ENCODE data around the gene FAM221B.

FAM221B gene

DNA sequence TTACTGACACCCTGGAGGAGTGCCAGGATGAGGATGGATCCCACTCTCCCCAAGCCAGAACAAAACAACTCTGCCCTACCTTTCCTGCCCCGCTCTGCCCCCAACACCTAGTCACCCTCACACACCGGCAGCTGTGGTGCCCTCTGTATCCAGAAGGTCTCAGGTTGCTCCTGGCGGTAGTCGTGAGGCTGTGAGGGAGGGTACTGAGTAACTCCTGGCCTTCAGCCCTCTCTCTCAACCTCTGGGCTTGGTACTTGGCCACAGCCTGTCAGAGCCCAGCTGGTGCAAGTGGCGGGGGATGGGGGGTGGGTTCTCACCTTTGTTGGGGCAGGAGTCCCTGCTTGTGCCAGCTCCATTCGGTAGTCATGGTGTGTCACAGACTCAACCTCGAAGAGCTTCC lies 18.4 kb downstream of the FAM221B start:
- no peak overlapping the region for H3K4me3 ChIP-seq (replicated peaks; ENCODE audit: low read depth, low read length)
- H3K36me3 ChIP-seq (ENCODE audit: control insufficient read depth, insufficient read depth, low read length): peaks cover 11% of the 10 kb centered on the region
- H3K27me3 ChIP-seq (replicated peaks; ENCODE audit: control insufficient read depth, insufficient read depth, low read length): no peaks in the 10 kb centered on the region
- TF ChIP-seq, protein P1, sequence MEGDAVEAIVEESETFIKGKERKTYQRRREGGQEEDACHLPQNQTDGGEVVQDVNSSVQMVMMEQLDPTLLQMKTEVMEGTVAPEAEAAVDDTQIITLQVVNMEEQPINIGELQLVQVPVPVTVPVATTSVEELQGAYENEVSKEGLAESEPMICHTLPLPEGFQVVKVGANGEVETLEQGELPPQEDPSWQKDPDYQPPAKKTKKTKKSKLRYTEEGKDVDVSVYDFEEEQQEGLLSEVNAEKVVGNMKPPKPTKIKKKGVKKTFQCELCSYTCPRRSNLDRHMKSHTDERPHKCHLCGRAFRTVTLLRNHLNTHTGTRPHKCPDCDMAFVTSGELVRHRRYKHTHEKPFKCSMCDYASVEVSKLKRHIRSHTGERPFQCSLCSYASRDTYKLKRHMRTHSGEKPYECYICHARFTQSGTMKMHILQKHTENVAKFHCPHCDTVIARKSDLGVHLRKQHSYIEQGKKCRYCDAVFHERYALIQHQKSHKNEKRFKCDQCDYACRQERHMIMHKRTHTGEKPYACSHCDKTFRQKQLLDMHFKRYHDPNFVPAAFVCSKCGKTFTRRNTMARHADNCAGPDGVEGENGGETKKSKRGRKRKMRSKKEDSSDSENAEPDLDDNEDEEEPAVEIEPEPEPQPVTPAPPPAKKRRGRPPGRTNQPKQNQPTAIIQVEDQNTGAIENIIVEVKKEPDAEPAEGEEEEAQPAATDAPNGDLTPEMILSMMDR (IDR thresholded peaks at IDR 0.05; ENCODE audit: insufficient read depth, low read length, poor library complexity, severe bottlenecking): no peak
- no peak for DNase-seq (ENCODE audit: extremely low read depth, insufficient read length)

DNA sequence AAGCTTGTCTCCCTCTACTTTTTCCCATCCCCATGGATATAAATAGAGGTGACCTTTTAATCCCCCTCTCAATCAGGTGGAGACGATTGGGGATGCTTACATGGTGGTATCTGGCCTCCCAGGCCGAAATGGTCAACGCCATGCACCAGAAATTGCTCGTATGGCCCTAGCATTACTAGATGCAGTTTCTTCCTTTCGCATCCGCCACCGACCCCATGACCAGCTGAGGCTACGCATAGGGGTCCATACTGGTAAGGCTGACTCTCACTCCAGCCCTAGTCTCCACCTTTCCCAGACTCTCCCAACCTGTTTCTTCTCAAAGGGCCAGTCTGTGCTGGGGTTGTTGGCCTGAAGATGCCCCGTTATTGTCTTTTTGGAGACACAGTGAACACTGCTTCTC lies 20.1 kb downstream of the FAM221B start:
- DNase-seq (ENCODE audit: extremely low read depth, insufficient read length): no peak

DNA sequence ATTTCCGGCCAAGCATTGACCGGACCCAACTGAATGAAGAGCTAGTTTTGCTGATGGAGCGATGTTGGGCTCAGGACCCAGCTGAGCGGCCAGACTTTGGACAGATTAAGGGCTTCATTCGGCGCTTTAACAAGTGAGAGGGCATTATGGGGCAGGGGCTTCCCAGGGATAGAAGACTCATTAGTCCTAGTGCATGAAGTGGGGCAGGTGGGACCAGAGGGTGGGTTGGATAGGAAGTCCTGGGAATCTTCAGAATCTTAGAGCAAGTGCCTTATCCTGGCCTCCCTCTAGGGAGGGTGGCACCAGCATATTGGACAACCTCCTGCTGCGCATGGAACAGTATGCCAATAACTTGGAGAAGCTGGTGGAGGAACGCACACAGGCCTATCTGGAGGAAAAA lies 22.4 kb downstream of the FAM221B start:
- TF ChIP-seq, protein P1 (IDR thresholded peaks at IDR 0.05; ENCODE audit: insufficient read depth, low read length, poor library complexity, severe bottlenecking): no peak
- H3K36me3 ChIP-seq (ENCODE audit: control insufficient read depth, insufficient read depth, low read length): peaks cover 12% of the 10 kb centered on the region
- no peak overlapping the region for H3K4me3 ChIP-seq (replicated peaks; ENCODE audit: low read depth, low read length)
- no peaks in the 10 kb centered on the region for H3K27me3 ChIP-seq (replicated peaks; ENCODE audit: control insufficient read depth, insufficient read depth, low read length)
- no peak for DNase-seq (ENCODE audit: extremely low read depth, insufficient read length)

More for the DNA sequence above, 20.1 kb downstream of the FAM221B start:
- no peak overlapping the region for H3K4me3 ChIP-seq (replicated peaks; ENCODE audit: low read depth, low read length)
- H3K27me3 ChIP-seq (replicated peaks; ENCODE audit: control insufficient read depth, insufficient read depth, low read length): no peaks in the 10 kb centered on the region
- H3K36me3 ChIP-seq (ENCODE audit: control insufficient read depth, insufficient read depth, low read length): peaks cover 11% of the 10 kb centered on the region
- TF ChIP-seq, protein P1 (IDR thresholded peaks at IDR 0.05; ENCODE audit: insufficient read depth, low read length, poor library complexity, severe bottlenecking): no peak

DNA sequence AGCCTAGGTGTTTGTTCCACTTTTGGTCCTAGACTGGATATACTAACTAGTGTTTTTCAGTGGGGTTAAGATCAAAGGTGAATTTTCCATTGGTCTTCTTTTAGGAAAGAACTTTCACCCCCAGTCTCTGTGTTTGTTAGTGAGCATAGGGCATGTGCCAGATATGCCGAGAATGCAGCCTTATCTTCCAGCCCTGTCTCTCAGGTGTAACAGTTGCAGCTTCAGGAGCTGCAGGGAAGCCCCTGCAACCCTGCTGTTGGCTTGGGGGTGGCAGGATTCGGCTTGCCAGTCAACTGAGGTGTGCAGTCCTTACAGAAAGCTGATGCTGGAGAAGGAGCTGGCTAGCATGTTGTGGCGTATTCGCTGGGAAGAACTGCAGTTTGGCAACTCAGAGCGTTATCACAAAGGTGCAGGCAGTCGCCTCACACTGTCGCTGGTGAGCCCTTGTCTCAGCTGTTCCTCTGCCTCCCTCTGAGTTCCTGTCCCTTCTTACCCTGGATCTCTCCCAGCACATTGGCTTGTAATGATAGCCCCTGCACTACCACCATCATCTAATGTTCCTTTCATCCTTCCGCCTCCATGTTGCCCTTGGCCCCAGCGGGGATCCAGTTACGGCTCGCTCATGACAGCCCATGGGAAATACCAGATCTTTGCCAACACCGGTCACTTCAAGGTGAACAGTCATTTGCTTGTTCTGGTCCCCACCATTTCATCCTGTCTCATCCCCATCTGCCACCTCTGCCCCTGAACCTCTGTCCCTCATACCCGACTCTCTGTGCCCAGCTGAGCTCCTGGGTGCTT lies 27.0 kb downstream of the FAM221B start:
- no peak for DNase-seq (ENCODE audit: extremely low read depth, insufficient read length)
- Histone ChIP-seq H3K36me3 (ENCODE audit: control insufficient read depth, insufficient read depth, low read length) (peaks cover 11% of the 10 kb centered on the region), H3K4me3 (replicated peaks; ENCODE audit: low read depth, low read length) (no peak overlapping the region), H3K27me3 (replicated peaks; ENCODE audit: control insufficient read depth, insufficient read depth, low read length) (no peaks in the 10 kb centered on the region)
- TF ChIP-seq, protein P1 (IDR thresholded peaks at IDR 0.05; ENCODE audit: insufficient read depth, low read length, poor library complexity, severe bottlenecking): no peak

DNA sequence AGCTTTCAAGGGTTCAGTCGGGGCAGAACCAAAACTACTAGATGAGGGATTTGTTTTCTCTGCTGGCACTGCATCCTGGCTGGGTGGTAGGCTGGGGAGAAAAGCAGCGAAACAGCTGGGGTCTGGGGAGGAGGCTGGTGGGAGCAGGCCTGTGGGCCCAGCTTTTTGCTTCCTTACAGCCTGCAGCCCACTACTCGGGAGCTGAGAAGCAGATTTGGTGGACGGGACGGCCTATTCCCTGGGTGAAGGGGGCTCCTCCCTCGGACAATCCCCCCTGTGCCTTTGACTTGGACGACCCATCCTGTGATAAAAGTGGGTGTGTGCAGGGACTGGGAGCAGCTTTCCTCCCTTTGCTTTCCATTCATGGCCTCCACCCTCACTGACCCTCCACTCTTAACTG lies 28.0 kb downstream of the FAM221B start:
- H3K27me3 ChIP-seq (replicated peaks; ENCODE audit: control insufficient read depth, insufficient read depth, low read length): no peaks in the 10 kb centered on the region
- H3K36me3 ChIP-seq (ENCODE audit: control insufficient read depth, insufficient read depth, low read length): peaks cover 3% of the 10 kb centered on the region
- TF ChIP-seq, protein P1 (IDR thresholded peaks at IDR 0.05; ENCODE audit: insufficient read depth, low read length, poor library complexity, severe bottlenecking): no peak
- H3K4me3 ChIP-seq (replicated peaks; ENCODE audit: low read depth, low read length): no peak overlapping the region
- DNase-seq (ENCODE audit: extremely low read depth, insufficient read length): no peak
